C1 segment of cervical spinal cord (tissue), 14 donors: ENCODE results near the gene HSD3B1.

Experiments used
- DNase-seq, 14 donors: peaks; one replicate each; lab custom pipeline; 2025; lab: John Stamatoyannopoulos, UW

Gene HSD3B1

DNA sequence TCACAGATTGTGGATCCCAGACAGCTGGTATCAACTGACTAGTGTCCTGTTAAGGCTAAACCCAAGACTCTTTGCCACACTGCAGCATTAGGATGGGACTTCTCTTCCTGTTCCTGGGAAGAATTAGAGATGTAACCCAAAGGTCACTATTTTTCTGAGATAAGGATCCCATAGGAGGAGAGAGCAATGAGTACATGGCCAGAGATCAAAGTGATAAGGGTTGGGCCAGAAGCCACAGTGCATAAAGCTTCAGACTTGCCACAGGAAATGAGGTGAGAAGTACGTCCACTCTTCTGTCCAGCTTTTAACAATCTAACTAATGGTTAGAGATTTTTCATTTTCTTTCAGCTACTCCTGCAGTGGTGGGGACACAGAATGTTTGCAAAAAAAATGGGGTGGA is at the start of gene HSD3B1:
HSD3B1 (plus strand) TSS at position 270 of the 400 bp plus-strand sequence. CDS start 267 bp downstream, outside the sequence.
- DNase-seq: no peak

DNA sequence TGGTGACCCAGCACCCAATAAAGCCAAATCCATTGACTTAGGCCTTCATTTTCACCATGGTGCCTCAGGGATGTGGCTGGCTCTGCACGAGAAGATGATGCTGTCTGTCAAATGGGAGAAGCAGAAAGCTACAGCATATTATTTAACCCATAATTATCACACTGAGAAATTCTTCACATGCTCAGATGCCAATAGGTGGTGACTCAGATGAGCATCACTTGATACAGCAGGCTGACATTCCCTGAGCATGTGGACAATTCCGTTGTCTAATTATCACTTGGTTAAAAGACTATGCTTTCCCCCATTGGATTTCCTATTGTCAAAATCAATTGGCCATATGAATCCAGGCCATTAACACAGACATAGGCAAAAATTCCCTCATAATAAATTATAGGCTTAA is 44.0 kb upstream of the HSD3B1 start:
- no peak for DNase-seq

DNA sequence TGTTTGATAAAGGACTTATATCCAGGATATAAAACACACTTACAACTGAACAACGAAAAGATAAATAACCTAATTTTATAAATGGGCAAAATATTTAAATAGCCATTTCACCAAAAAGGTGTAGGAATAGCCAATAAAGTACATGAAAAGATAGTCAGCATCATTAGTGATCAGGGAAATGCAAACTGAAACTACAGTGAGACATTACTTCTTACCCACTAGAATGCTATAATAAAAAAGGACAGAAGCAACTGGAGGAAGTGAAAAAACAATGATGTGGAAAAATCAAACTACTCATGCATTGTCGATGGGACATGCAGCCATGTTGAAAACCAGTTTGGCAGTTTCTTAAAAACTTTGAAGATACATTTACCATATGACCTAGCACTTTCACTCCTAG is 43.4 kb upstream of the HSD3B1 start:
- DNase-seq: no peak

DNA sequence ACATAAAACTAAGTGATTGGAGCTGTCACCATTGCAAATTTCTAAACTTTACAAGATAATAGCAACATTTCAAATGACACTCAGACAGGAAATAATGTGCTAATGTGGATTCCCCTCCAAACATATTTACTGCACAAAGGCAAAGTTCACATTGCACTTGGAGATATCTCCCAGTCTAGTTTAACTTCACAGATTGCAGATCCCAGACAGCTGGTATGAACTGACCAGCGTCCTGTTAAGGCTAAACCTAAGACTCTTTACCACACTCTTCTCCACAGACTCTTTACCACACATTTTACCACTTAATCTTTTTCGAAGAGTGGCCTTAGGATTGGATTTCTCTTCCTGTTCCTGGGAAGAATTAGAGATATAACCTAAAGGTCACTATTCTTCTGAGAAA is 40.6 kb upstream of the HSD3B1 start:
- DNase-seq: no peak

DNA sequence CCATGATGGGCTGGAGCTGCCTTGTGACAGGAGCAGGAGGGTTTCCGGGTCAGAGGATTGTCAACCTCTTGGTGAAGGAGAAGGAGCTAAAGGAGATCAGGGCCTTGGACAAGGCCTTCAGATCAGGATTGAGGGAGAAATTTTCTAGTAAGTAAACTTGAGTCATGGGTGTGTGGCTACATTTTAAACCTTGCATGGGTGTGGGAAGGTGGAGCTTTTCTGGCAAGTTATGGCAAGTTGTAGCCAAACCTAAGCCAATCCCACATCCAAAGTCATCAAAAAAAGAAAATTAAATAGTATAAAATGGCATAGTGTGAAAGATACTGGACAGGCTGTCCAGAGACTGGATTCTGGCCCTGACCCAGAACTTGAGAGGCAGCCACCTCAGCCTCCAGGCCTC is 39.8 kb upstream of the HSD3B1 start:
- no peak for DNase-seq

DNA sequence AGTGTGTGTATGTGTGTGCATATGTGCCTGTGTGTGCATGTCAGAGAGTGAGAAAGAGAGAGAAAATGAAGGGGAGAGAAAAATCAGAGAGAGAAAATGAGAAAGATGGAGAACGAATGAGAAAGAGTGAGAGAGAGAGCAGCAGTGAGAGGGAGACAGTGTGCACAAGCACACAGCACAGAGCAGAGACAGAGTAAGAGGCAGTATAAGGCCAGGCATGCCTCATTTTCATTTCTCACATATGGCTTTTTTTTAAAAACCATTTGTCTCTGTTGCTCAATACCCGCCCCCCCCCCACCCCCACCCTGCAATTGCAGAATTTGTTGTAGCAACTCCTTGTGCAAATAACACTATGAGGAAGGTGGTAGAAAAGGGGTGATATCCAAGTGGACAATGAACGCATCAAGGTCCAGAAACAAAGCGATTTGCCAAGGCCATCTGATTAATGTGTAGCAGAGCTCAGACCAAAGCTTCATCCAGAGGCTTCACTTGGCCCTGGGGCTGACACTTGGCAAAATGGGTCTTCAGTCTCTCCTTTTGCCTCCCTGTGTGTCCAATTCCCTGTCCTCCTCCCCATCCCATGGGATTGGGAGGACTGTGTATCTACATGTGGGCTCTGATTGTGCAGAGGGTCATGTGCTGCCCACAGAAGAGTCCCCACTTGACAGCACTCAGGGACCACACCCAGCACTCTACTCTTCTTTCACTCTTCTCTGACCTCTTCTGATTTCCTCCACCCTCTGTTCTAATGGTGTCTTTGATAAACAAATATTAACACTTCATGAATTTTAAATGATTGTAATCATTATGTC is 38.9 kb upstream of the HSD3B1 start:
- no peak for DNase-seq

DNA sequence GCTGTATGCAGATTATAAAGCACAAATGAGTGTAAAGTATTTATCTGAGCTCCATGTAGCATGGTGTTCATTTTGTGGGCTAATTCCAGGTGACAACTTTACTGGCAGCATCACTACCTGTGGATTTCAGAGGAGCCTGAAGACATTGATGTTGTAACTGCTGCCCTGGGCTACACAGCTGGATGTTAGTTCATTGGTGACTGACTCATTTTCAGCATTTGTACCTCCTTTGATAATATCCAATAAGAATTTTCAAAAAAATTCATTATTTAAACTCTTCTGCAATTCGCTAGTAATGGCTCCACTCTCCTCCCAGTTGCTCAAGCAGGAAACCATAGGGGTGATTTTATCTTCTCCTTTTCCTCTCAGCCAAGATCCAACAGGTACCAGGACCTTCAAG is 37.3 kb upstream of the HSD3B1 start:
- no peak for DNase-seq

DNA sequence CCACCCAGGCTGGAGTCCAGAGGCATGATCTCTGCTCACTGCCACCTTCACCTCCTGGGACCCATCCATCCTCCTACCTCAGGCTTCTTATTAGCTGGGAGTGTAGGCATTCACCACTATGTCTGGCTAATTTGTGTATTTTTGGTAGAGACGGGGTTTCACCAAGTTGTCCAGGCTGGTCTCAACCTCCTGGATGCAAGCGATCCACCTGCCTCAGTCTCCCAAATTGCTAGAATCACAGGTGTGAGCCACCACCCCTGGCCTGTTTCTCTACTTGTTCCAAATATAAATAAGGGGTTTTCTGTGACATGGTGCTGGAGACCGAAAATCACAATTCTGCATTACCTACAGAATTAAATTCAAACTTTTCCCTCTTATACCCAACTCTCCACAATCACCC is 36.6 kb upstream of the HSD3B1 start:
- no peak for DNase-seq

DNA sequence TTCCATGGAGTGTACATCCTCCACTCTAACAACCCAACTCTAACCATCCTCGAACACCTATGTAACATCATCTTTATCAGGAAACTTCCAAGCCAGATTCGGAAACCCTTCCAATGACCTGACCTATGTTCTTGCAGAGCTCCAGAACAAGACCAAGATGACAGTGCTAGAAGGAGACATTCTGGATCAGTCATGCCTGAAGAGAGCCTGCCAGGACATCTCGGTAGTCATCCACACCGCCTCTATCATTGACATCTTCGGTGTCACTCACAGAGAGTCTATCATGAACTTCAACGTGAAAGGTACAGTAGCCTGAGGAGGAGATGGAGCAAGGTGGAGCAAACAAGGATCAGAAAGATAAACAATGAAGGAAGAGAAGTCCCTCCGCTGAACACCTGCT is 36.1 kb upstream of the HSD3B1 start:
- no peak for DNase-seq

DNA sequence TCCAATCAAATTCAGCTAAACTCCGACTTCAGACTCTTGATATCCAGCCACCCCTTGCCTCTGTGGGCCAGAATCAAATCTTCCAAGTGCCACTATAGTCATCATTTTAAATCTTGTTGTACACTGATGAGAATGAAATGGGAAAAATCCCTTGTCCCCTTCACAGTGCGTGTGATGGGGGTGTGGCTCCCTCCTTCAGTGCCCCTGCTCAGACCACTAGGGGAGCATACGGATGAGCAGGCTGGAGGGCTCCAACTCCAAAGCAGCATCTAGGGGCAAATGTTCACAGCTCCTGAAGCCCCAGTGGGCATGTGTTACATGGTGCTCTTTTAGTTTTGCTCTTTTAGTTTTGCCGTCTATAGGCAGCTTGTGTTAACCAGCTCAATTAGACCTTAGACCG is 35.4 kb upstream of the HSD3B1 start:
- DNase-seq: no peak

DNA sequence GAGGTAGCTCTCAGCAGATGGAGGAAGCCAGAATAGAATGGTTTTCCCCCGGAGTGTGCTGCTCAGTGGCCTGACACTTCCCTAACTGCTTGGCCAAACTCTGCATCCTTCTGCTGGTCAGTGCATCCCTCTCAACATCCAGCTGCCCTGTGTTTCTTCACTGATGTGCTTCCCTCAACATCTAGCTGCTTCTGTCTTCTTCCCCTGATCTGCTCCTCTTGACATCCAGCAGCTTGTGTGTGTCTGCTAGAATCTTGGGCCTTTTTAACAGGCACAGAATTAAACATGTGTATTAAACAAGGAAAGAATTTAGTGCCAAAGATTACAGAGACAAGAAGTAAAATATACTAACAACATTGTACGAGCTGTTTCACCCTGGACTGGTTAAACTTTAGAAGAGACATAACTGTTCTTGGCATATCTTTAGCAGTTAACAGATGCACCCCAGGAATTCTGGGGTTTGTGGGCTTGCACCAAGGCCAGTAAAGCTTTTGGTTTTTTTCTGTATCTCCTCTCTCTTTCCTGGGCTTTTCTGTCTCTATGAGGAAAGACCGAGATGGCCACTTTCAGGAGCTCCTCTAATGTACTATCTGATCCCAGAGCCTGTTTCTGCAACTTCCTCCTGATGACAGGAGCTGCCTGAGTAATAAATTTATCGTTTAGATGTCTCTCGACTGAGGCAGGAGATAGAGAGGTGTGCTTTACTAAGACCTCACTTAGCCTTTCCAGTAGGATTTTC is 34.8 kb upstream of the HSD3B1 start:
- DNase-seq: no peak

DNA sequence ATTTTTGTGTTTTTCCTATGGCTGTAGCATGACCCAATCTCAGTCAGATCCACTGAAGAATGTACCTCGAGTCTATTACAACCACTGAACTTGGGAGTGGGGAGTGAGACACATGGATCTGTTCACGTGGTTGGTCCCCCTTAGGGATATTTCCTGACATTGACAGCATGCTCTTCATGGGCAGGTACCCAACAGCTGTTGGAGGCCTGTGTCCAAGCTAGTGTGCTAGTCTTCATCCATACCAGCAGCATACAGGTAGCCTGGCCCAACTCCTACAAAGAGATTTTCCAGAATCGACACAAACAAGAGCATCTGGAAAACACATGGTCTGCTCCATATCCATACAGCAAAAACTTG is 34.2 kb upstream of the HSD3B1 start:
- DNase-seq: no peak

DNA sequence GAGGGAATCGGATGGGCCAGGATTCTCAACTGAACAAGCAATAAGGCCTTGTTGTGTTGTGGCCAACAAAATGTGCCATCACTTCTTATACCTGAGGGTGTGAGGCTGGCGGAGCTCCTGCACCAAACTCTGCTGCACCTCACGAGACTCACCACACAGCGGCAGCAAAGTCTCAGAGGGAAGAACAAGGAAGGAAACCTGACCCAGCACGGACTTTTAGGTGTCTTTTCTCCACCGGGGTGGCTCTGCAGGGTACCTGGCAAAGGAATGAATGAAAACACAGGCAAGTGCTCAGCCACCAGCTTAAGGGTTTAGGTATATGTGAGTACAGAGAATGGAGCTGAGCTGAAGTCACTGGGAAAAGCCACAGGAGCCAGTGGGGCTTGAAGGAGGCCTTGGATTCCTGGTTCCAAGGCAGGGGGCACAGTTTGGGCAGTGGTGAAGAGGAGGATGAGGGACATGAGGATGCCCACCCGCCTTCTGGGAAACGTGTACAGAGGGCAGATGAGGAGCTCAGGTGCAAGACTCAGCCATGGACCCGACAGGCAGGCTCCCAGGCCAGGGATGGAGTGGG is 31.1 kb upstream of the HSD3B1 start:
- DNase-seq: no peak

DNA sequence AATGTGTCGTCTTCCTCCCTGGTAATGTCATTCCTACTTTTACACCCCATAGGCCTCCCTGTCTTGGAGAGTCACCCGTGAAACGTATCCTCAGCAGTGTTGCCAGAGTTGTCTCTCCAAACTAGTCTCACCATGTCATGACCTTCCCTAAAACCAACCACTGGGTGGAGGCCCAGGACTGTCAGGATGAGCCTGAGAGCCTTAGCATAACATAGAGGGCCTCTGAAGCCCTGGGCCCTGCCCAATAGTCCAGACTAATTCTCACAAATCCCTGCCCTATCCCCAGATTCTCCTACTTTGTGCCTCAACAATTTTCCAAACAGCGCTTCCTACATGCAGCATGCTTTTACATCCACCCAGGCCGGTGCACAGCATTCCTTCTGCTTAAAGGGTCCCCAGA is 29.3 kb upstream of the HSD3B1 start:
- no peak for DNase-seq

DNA sequence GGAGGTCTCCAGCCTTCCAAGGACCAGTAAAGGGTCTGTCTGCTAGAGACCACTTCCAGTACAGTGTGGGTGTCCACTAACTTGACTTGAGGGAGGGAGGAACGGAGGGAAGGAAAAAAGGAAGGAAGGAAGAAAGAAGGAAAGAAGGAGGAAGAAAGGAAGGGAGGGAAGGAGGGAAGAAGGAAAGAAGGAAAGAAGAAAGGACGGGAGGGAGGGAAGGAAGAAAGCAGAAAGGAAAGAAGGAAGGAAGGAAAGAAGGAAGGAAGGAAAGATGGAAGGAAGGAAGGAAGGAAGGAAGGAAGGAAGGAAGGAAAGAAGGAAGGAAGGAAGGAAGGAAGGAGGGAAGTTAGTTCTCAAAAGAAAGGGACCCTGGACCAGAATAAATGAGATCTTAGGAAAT is 26.8 kb upstream of the HSD3B1 start:
- no peak for DNase-seq

DNA sequence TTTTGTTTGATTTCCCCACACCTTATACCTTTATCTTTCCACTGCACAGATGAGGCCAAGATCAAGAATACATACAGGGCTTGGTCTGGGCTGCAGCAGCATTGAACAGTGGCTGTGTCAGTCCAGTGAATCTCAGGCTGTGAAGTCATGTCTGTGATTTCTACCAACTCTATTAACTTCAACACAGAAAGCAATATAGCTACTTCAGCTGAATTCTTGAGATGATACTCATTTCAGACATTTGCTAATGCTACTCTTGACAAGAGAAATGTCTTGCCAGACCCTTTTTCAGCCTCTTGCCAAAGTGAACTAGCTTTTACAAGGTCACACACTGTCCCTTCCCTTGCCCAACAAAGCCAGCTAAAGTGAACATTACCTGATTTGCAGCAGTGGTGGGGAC is 25.1 kb upstream of the HSD3B1 start:
- no peak for DNase-seq

DNA sequence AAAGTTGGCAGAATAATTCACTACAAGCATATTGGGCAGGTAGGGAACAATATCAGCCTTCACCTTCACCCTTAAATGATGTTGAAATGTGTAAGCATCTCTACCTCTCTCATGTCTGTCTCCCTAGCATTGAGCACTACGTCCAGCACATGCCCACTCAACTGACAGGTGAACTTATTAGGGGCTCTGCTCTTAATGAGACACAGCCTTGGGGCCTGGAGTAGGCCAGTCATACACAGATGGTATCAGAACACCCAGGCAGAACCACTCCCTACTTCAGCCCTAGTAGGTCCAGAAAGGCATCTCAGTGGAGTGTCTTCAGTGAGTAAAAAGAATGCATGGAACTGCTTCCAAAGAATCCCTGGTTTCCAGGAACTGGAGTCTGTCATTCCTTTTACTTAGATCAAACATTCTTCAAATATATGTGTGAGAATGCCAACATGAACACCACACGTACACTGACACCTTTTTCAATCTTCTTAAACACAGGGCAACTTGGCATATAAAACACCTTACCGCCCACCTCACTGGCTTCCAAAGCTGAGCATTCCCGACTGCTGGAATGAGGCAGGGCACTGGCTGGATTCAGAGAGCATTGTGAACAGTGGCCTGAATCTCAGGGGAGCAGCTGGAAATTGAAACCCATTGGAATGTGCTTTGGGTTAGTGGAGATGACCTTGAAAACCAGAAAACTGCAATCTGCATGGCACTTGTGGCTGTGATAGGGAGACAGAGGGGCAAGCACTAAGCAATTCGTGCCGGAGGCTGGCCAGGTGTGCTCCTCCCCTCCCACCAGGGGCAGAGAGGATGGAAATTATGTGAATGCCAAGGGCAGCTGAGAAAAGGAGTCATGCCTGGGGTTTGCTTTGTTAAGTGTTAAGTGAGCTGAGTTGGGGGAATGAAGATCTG is 24.2 kb upstream of the HSD3B1 start:
- DNase-seq: no peak

DNA sequence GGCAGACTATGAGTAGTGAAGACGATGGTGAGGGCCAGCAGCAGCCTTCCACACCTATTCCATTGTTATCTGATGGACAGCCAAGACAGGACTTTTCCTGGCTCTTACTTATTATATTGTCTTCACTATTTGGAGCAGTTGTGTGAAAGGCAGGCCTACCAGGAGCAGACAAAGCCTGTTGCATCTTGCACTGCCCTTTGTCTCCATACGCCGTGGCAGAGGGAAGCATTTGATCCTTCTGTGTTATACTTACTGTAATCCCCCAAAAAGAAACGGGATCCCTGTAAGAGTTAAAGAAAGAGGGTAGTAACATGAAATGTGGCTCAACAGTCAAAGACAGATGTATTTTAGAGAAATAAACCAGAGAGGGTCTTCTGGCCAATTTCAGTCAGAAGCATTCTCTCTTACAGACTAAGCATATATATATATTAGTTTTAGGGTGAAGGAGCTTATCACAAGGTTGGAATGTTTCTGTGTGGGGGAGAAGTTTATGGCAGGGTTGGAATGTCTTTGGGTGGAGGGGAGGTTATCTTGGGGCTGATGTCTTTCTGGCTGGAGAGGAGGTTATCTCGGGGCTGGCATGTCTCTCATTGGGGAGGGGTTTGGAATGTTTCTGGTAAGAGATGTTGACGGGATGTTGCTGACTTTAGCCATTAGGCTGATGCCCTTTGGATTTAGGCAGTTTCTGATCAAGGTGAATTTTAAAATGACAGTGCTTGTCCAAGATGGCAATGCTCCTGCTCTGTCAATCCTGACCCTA is 23.4 kb upstream of the HSD3B1 start:
- DNase-seq: no peak

DNA sequence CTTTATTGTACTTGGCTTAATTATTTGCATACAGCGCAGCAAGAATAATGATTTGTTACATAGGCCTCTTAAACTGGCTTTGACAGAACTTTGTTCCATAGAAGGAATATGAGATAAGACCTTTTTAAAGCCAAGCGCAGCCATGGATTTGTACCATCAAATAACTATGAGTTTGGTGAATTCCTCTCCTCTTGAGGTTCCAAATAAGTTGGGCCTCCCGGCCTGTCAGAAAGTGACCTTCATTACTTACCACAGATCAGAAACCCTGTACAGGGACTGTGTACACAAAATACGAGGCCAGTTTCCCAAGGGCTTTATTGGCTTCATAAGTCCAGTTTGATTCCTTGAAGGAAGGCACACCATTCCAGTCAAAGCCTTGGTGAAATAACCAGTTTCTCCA is 21.8 kb upstream of the HSD3B1 start:
- DNase-seq: no peak

DNA sequence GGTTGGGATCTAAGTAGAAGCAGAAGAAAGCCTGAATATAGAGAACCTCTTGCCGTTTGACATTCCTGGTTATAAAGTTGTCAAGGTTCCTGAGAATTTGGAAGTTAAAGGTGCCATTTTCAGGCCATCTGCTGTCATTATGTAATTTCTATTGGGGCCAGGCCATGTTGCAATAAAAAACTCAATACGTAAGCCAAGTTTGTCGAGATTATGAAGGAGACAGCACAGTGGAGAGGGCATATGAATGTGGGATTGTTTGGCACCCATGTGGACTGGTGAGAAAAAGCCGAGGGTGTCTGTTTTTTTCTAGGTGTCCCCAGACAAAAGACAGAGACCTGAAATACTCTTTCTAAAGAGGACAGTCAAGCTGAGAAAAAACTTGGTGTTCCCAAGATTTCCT is 18.8 kb upstream of the HSD3B1 start:
- DNase-seq: no peak

DNA sequence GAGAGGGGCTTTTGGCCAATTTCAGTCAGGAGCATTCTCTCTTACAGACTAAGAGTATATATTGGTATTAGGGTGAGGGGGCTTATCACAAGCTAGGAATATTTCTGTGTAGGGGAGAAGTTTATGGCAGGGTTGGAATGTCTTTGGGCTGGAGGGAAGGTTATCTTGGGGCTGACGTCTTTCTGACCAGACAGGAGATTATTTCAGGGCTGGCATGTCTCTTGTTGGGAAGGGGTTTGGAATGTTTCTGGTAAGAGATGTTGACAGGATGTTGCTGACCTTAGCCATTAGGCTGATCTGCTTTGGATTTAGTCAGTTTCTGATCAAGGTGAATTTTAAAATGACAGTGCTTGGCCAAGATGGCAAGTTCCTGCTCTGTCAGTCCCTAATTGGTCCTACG is 17.8 kb upstream of the HSD3B1 start:
- no peak for DNase-seq
